Ectodermal cell (in vitro differentiated cells): ENCODE data around the gene RHBDL1.

Source experiments
- H3K27ac ChIP-seq: 2 replicates; pipeline ENCODE4 v1.7.0; 2013; ENCODE audit warnings: mild to moderate bottlenecking, low read depth, low read length; ENCODE audit not compliant: insufficient read depth, poor library complexity, severe bottlenecking
- H3K27me3 ChIP-seq: 2 replicates; pipeline ENCODE4 v1.7.0; 2013; ENCODE audit warnings: mild to moderate bottlenecking, low read length; ENCODE audit not compliant: insufficient read depth, control insufficient read depth, poor library complexity, severe bottlenecking
- H3K36me3 ChIP-seq: one replicate; pipeline ENCODE4 v1.7.0; 2013; ENCODE audit warnings: low read length; ENCODE audit not compliant: control insufficient read depth, insufficient read depth
- H3K4me1 ChIP-seq: one replicate; pipeline ENCODE4 v1.7.0; 2013; ENCODE audit warnings: low read length; ENCODE audit not compliant: control insufficient read depth, insufficient read depth
- H3K4me3 ChIP-seq: 2 replicates; pipeline ENCODE4 v1.7.0; 2013; ENCODE audit warnings: low read depth, low read length, control low read depth; ENCODE audit not compliant: insufficient read depth
- H3K9me3 ChIP-seq: 2 replicates; pipeline ENCODE4 v1.7.0; 2013; ENCODE audit warnings: mild to moderate bottlenecking, low read length, moderate library complexity; ENCODE audit not compliant: control insufficient read depth
- WGBS, 2 experiments: methylation state at CpG; one replicate each; pipeline ENCODE4 v1.1.7; 2013; ENCODE audit warnings: missing lambda C conversion rate in 2 of 2; 5-methylcytosine and 5-hydroxymethylcytosine counted together

Gene RHBDL1

GRCh38 chr16:720990-721764 lies 45.7 kb downstream of the RHBDL1 start, which contains the start of gene ANTKMT:
Gene ANTKMT, plus strand, starts transcription at chr16:721146. Its CDS starts 129 bp downstream, at chr16:721275.
- peaks cover 8% of the 10 kb centered on the region for H3K27me3 ChIP-seq
- H3K4me3 ChIP-seq = peak within 1 kb of the TSS; percentile 91
- no peaks in the 10 kb centered on the region for H3K9me3 ChIP-seq
- peaks cover 44% of the 10 kb centered on the region for H3K4me1 ChIP-seq
- no peaks in the 10 kb centered on the region for H3K36me3 ChIP-seq
- 10% methylated on average over 106 of the region's 106 CpGs for WGBS, 2 experiments
- peak within 1 kb of the TSS; percentile 89 for H3K27ac ChIP-seq

GRCh38 chr16:721765-722540 lies 46.5 kb downstream of the RHBDL1 start:
- Histone ChIP-seq H3K27ac (no peak overlapping the region), H3K9me3 (no peaks in the 10 kb centered on the region), H3K27me3 (peaks cover 15% of the 10 kb centered on the region), H3K4me1 (peaks cover 40% of the 10 kb centered on the region), H3K4me3 (peak overlapping the region; percentile 91), H3K36me3 (no peaks in the 10 kb centered on the region)
- WGBS, 2 experiments = 93 to 94% methylated on average over 51 of the region's 51 CpGs

GRCh38 chr16:722835-723633 lies 47.6 kb downstream of the RHBDL1 start:
- 94 to 95% methylated on average over 24 of the region's 24 CpGs for WGBS, 2 experiments

GRCh38 chr16:723695-724094 lies 48.2 kb downstream of the RHBDL1 start:
- H3K27me3 ChIP-seq = peaks cover 32% of the 10 kb centered on the region
- peaks cover 30% of the 10 kb centered on the region for H3K4me1 ChIP-seq
- no peaks in the 10 kb centered on the region for H3K9me3 ChIP-seq
- 94% methylated on average over 9 of the region's 9 CpGs for WGBS, 2 experiments
- H3K4me3 ChIP-seq = no peak overlapping the region
- no peak overlapping the region for H3K27ac ChIP-seq
- H3K36me3 ChIP-seq = no peaks in the 10 kb centered on the region

More at GRCh38 chr16:722835-723633, 47.6 kb downstream of the RHBDL1 start:
- Histone ChIP-seq H3K4me3 (no peak overlapping the region), H3K27ac (no peak overlapping the region), H3K4me1 (peaks cover 37% of the 10 kb centered on the region), H3K9me3 (no peaks in the 10 kb centered on the region), H3K36me3 (no peaks in the 10 kb centered on the region), H3K27me3 (peaks cover 26% of the 10 kb centered on the region)

DNA sequence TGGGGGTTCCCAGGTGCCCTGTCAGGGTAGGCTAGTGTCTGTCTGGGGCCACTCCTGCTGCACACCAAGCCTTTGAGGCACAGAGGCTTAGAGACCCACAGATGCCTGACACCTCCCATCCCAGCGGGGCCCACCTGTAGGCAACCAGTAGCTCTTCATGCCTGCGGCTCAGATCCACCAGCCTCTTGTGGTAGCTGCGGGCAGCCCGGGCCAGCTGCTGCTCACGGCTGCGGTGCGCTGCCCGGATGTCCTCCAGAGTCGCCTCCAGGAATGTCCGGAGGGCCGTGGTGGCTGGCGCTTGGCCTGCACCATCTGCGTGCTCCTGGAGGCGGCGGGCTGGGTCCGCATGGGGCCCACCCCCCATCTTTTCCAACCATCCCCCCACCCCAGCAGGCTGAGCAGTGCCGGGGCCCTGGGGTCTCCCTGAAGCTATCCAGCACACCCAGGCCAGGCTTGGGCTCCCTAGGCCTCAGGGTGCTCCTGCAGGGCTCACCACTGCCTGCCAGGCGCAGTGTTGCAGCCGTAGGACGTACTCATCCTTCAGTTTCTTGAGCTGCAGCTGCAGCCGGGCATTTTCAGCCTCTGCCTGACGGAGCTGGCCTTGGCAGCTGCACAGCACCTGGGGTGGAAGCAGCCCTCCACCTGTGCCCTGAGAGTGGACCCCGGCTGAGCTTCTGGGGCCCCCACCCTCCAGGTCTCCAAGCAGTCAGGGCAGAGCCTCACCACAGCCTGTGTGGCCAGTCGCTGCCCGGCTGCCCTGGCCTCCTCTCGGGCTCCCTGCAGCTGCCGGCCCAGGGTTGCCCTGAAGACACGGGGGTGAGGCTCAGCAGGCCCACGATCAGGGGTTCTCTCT lies 48.9 kb downstream of the RHBDL1 start:
- peaks cover 35% of the 10 kb centered on the region for H3K27me3 ChIP-seq
- no peak overlapping the region for H3K4me3 ChIP-seq
- H3K9me3 ChIP-seq = no peaks in the 10 kb centered on the region
- no peaks in the 10 kb centered on the region for H3K36me3 ChIP-seq
- H3K27ac ChIP-seq = no peak overlapping the region
- H3K4me1 ChIP-seq = peaks cover 24% of the 10 kb centered on the region
- 86 to 87% methylated on average over 29 of the region's 29 CpGs for WGBS, 2 experiments

GRCh38 chr16:725041-725376 lies 49.5 kb downstream of the RHBDL1 start:
- Histone ChIP-seq H3K4me1 (peaks cover 18% of the 10 kb centered on the region), H3K4me3 (no peak overlapping the region), H3K27ac (no peak overlapping the region), H3K27me3 (peaks cover 35% of the 10 kb centered on the region), H3K9me3 (no peaks in the 10 kb centered on the region), H3K36me3 (no peaks in the 10 kb centered on the region)
- 91 to 93% methylated on average over 7 of the region's 7 CpGs for WGBS, 2 experiments

DNA sequence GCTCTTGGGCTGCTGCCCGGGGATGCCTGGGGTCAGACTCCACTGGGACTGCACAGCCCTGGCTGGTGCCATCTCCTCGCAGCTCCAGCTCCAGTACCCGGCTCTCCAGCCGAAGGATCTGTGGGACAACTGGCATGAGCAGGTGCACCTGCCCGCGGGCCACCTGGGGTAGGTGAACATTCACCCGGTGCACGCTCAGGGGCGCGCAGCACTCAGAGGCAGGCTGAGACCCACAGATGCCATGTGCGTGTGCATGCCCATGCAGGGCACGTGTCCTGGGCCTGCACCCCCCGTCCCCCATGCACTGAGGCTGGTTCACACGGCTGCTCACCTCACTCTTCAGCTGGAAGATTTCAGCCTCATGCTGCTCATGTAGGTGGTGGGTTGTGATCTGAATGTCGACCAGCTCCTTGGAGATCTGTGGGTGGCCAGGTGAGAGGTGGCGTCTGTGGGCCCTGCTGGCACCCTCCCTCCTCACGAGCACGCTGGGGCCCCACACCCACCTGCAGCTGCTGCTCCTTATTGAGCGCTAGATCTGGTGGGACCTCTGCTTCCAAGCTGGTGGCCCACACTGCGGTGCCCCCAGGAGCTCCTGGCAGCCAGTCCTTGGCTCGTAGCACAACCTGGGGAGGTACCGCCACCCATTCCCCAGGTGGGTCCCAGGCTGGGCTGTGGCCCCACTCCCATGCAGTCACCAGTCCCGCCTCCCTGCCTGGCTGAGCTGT lies 50.2 kb downstream of the RHBDL1 start:
- no peak overlapping the region for H3K4me3 ChIP-seq
- H3K27ac ChIP-seq = no peak overlapping the region
- 86% methylated on average over 23 of the region's 23 CpGs for whole genome bisulfite sequencing, 2 experiments
- no peaks in the 10 kb centered on the region for H3K36me3 ChIP-seq
- peaks cover 14% of the 10 kb centered on the region for H3K4me1 ChIP-seq
- no peaks in the 10 kb centered on the region for H3K9me3 ChIP-seq
- H3K27me3 ChIP-seq = peaks cover 35% of the 10 kb centered on the region

- peaks cover 14% of the 10 kb centered on the region for H3K4me1 ChIP-seq
- no peak overlapping the region for H3K27ac ChIP-seq
- peaks cover 35% of the 10 kb centered on the region for H3K27me3 ChIP-seq
- H3K36me3 ChIP-seq = no peaks in the 10 kb centered on the region
- 39 to 40% methylated on average over 9 of the region's 9 CpGs for WGBS, 2 experiments
- no peak overlapping the region for H3K4me3 ChIP-seq
- no peaks in the 10 kb centered on the region for H3K9me3 ChIP-seq
Observed at GRCh38 chr16:726188-726437, 50.6 kb downstream of the RHBDL1 start.
